Measurements from ENCODE around the gene NPTN.

Gene NPTN

DNA sequence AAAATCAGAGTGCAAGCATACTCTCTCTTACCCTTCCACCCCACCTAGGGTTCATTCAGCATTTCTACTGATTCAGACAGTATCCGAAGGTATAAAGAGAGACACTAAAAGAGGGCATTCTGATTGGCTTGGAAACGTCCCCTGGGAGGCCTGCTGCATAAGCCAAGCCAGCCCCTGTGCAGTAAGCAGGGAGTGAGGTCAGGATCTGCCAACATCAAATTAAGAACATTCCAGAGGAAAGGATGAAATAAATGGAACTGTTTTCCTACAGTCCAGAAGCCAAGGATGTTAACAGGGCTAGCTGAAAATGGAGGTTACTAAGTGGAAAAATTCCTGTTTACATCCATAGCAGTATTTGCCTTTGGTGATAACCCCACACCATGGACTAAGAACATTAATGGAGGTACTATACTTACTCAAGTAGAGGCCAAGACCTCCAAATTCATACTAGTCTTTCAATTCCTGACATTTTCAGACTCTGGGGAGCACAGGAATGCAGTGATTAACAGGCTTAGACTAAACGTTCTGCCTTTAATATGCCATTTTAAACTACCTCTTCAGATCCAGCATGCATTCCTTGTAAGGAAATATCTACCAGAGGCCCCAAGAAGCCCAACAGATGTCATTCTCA lies 34.5 kb downstream of the NPTN start:
- Histone ChIP-seq H3K27me3 (ENCODE audit: control insufficient read depth in 1 of 2, insufficient read depth in 2 of 2, low read length in 2 of 2) (no peaks in the 10 kb centered on the region), H3K9ac (ENCODE audit: low read length) (no peak overlapping the region), H3K27ac (ENCODE audit: low read depth, low read length) (peak overlapping the region; percentile 29), H3K4me1 (ENCODE audit: insufficient read depth, low read length) (peaks cover 99% of the 10 kb centered on the region), H3K36me3 (ENCODE audit: insufficient read depth, low read length) (no peaks in the 10 kb centered on the region), H3K9me3 (ENCODE audit: low read length) (no peaks in the 10 kb centered on the region), H3K4me3 (ENCODE audit: low read depth in 1 of 2, low read length in 2 of 2) (no peak overlapping the region)

DNA sequence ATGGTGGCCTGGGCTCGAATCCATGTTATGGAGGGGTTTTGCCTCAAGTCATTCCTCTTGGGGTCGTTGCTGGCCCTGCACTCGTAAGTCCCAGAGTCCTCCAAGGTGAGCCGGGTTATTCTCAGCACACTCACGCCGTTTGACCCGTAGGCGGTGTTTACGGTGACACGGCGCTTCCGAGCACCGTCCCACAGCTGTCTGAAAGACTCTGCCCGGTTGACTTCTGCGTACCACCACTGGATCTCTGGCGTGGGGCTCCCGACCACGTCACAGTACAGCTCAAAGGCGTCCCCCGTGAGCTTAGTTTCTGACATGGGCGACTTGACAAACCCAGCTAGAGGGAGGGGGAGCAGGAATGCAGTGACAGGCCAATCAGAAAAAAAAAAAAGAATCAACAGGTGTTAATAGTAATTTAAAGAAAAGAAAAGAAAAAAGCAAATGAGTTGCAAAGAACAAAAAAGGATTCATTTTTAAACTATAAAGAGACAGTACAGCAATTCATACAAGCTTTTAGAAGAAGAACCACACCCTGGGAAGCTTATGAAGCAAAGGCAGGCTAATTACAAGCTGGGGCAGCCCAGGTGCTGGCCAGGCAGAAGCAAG lies 36.1 kb downstream of the NPTN start:
- no peak overlapping the region for H3K9ac ChIP-seq (ENCODE audit: low read length)
- no peak overlapping the region for H3K4me3 ChIP-seq (ENCODE audit: low read depth in 1 of 2, low read length in 2 of 2)
- H3K27me3 ChIP-seq (ENCODE audit: control insufficient read depth in 1 of 2, insufficient read depth in 2 of 2, low read length in 2 of 2): no peaks in the 10 kb centered on the region
- H3K9me3 ChIP-seq (ENCODE audit: low read length): no peaks in the 10 kb centered on the region
- no peak overlapping the region for H3K27ac ChIP-seq (ENCODE audit: low read depth, low read length)
- H3K4me1 ChIP-seq (ENCODE audit: insufficient read depth, low read length): peaks cover 90% of the 10 kb centered on the region
- no peaks in the 10 kb centered on the region for H3K36me3 ChIP-seq (ENCODE audit: insufficient read depth, low read length)

DNA sequence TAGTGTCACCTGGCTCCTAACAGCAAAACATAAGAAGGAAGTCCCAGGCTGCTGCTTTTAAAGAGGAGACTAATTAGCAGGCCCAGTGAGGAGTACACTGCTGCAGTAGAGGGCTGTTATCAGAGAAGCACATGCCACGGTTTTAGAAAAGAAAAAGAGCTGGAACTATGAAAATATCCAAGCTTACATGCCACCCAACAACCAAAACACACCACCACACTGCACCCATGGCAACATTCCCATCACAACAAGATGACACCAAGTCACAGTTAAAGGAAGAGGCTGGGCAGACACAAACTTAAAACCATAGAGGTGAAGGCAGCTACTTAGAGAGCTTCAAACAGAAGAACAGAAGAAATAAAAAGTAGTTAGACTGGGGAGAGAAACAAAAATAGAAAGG lies 37.0 kb downstream of the NPTN start:
- no peaks in the 10 kb centered on the region for H3K9me3 ChIP-seq (ENCODE audit: low read length)
- no peak overlapping the region for H3K4me3 ChIP-seq (ENCODE audit: low read depth in 1 of 2, low read length in 2 of 2)
- H3K36me3 ChIP-seq (ENCODE audit: insufficient read depth, low read length): no peaks in the 10 kb centered on the region
- H3K27me3 ChIP-seq (ENCODE audit: control insufficient read depth in 1 of 2, insufficient read depth in 2 of 2, low read length in 2 of 2): no peaks in the 10 kb centered on the region
- no peak overlapping the region for H3K9ac ChIP-seq (ENCODE audit: low read length)
- peaks cover 80% of the 10 kb centered on the region for H3K4me1 ChIP-seq (ENCODE audit: insufficient read depth, low read length)
- H3K27ac ChIP-seq (ENCODE audit: low read depth, low read length): peak overlapping the region; percentile 20

DNA sequence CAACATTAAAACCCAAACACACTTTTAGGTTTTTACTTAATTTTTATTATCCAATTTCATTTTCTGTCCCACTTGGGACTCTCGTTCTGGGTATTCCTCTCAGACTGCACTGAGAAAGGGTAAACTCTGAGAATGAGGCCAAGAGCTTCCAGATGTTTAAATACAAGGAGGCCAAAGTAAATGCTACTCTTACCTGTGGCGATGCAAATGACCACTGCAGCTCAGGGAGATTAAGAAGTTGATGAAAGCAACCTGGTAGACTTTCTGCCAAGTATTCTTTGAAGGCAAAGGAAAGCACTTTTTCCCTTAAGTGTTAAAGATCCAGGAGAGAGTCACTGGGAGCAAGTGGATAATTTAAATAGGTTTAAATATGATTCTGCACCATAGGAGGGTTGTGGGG lies 39.1 kb downstream of the NPTN start:
- H3K4me1 ChIP-seq (ENCODE audit: insufficient read depth, low read length): peaks cover 61% of the 10 kb centered on the region
- no peaks in the 10 kb centered on the region for H3K9me3 ChIP-seq (ENCODE audit: low read length)
- peak overlapping the region; percentile 3 for H3K27ac ChIP-seq (ENCODE audit: low read depth, low read length)
- H3K9ac ChIP-seq (ENCODE audit: low read length): no peak overlapping the region
- no peaks in the 10 kb centered on the region for H3K27me3 ChIP-seq (ENCODE audit: control insufficient read depth in 1 of 2, insufficient read depth in 2 of 2, low read length in 2 of 2)
- peaks cover 6% of the 10 kb centered on the region for H3K36me3 ChIP-seq (ENCODE audit: insufficient read depth, low read length)
- H3K4me3 ChIP-seq (ENCODE audit: low read depth in 1 of 2, low read length in 2 of 2): no peak overlapping the region

DNA sequence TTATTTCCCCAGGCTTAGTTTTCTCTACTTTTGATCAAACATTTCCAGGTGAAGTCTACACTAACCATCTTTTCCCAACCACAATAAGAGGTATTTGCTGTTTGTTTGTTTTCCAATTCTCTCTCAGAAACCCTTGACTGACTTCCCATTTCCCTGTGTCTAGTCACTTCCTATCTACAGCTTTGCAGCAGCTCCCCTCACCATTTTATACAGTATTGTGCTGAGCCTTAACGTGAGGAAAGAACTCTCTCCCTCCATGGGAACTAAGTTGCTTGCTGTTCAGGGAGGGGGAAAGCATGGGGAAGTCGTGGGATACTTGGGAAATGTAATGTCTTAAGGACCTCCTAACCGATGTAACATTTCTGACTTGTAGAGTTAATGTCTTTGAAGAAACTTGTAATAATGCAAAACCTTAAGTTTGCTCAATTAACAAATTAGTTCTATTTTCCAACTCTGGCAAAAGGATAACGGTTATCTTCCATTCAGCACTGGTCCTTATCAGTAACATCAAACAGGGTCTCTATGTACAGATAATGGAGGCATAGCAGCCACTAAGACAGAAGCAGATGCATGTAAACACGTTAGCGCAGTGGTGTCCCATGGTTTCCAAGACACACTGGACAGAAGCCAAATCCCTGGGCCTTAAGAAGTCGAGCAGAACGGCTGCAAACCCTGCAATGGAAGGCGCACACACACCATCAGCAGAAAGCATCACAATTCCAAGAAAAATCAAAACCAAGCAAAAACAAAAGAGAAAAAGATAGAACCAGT lies 39.7 kb downstream of the NPTN start:
- Histone ChIP-seq H3K9ac (ENCODE audit: low read length) (no peak overlapping the region), H3K9me3 (ENCODE audit: low read length) (no peaks in the 10 kb centered on the region), H3K4me3 (ENCODE audit: low read depth in 1 of 2, low read length in 2 of 2) (no peak overlapping the region), H3K36me3 (ENCODE audit: insufficient read depth, low read length) (peaks cover 12% of the 10 kb centered on the region), H3K27ac (ENCODE audit: low read depth, low read length) (peak overlapping the region; percentile 3), H3K4me1 (ENCODE audit: insufficient read depth, low read length) (peaks cover 55% of the 10 kb centered on the region), H3K27me3 (ENCODE audit: control insufficient read depth in 1 of 2, insufficient read depth in 2 of 2, low read length in 2 of 2) (no peaks in the 10 kb centered on the region)

DNA sequence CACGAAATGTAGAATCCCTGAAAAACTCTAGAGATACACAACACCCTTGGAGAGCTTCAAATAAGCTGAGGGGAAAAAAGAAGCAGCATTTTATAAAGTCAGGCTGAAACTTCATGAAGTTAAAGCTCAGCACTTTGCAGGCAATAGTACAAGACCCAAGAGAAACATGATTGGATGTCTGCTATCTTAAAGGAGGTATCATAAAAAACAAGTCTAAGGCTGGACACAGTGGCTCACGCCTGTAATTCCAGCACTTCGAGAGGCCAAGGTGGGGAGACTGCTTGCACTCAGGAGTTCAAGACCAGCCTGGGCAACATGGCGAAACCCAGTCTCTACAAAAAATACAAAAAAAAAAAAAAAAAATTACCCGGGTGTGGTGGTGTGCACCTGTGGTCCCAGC lies 42.9 kb downstream of the NPTN start:
- Histone ChIP-seq H3K9ac (ENCODE audit: low read length) (no peak overlapping the region), H3K27me3 (ENCODE audit: control insufficient read depth in 1 of 2, insufficient read depth in 2 of 2, low read length in 2 of 2) (no peaks in the 10 kb centered on the region), H3K4me3 (ENCODE audit: low read depth in 1 of 2, low read length in 2 of 2) (no peak overlapping the region), H3K36me3 (ENCODE audit: insufficient read depth, low read length) (peaks cover 41% of the 10 kb centered on the region), H3K27ac (ENCODE audit: low read depth, low read length) (no peak overlapping the region), H3K9me3 (ENCODE audit: low read length) (no peaks in the 10 kb centered on the region), H3K4me1 (ENCODE audit: insufficient read depth, low read length) (peaks cover 22% of the 10 kb centered on the region)

DNA sequence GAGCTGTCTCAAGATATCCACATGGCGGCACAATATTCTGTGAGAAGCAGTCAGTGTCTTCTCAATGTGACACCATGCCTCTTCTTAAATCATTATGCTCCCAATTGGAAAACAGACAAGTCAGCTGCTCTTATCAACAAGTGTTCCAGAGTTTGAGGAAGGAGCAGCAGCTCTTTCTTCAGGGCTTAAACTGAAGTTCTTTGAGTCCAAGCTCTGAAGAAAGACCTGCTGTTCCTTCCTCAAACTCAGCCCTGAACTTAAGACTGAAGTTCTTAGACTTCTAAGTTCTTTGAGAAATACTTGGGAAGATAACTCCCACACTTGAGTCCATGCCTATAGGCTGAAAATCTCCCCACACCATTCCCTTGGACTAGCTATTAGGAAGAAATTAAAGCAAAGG lies 43.4 kb downstream of the NPTN start:
- H3K27me3 ChIP-seq (ENCODE audit: control insufficient read depth in 1 of 2, insufficient read depth in 2 of 2, low read length in 2 of 2): no peaks in the 10 kb centered on the region
- H3K4me3 ChIP-seq (ENCODE audit: low read depth in 1 of 2, low read length in 2 of 2): no peak overlapping the region
- H3K9me3 ChIP-seq (ENCODE audit: low read length): no peaks in the 10 kb centered on the region
- H3K27ac ChIP-seq (ENCODE audit: low read depth, low read length): no peak overlapping the region
- peaks cover 20% of the 10 kb centered on the region for H3K4me1 ChIP-seq (ENCODE audit: insufficient read depth, low read length)
- H3K36me3 ChIP-seq (ENCODE audit: insufficient read depth, low read length): peaks cover 46% of the 10 kb centered on the region
- H3K9ac ChIP-seq (ENCODE audit: low read length): no peak overlapping the region

DNA sequence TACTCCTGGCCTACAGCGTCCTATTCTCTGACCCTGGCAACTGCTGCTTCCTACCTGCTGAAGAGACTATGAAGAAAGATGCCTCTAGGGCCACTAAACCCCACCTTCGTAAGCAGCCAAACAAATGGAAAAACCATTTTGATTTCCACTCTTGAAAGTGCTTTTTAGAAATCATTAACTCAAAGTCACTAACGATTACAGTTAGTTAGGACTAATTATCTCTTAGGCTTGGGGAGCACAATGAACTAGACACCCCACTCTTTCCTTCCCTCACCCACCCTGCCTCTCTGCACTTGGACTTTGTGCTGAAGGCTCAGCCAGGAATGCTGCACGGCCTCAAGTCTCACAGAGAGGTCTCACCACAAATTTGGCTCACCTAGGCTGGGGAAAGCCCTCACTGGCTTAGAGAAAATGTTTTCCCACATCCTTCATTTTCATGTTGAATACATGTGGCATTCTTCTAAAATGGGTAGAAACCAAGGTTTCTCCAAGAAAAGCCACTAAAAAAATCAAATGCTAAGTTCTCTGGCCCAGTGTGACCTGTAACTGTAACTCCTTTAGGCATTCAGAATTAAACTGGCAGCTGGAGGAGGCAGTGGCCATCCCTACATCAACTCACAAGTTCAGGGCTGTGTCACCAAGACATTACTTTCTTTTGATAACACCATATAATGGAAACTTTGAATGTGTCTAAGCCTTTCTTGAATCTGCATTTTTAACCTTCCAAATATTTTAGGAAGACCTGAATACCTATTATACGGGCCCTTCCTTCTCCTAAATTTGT lies 47.1 kb downstream of the NPTN start:
- Histone ChIP-seq H3K4me3 (ENCODE audit: low read depth in 1 of 2, low read length in 2 of 2) (no peak overlapping the region), H3K4me1 (ENCODE audit: insufficient read depth, low read length) (peaks cover 7% of the 10 kb centered on the region), H3K27me3 (ENCODE audit: control insufficient read depth in 1 of 2, insufficient read depth in 2 of 2, low read length in 2 of 2) (no peaks in the 10 kb centered on the region), H3K9ac (ENCODE audit: low read length) (no peak overlapping the region), H3K36me3 (ENCODE audit: insufficient read depth, low read length) (peaks cover 82% of the 10 kb centered on the region), H3K9me3 (ENCODE audit: low read length) (no peaks in the 10 kb centered on the region), H3K27ac (ENCODE audit: low read depth, low read length) (no peak overlapping the region)

DNA sequence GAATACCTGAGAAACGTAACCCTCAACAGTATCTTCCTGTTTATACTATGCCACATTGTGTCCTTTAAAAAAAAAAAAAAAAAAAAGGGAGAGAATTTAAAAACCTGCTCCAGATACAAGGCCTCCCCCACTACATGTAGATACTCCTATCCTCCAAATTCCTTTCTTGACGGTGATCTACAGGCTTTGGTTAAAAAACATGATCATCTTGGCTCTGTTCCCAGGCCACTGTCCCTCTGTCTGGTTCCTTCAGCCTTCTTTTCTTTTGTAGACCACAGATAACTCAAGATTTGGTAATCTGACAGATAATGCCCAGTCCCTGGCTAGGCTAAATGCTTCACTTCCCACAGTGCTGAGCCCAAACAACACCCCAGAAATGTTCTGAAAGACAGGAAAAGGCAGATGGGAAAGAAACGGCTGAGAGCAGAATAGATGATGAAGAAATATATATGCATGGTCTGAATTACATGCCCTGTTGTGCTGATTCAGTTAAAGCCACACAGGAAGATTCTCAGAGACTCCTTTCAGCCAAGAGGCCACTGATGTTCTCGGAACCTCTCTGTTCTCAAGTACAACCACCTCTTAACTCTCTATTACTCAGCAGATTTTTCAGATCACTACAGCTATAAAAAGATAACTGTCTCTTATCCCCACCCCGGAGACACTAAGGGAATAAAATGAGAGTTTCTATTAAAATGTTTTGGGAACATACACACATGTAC lies 48.3 kb downstream of the NPTN start:
- Histone ChIP-seq H3K36me3 (ENCODE audit: insufficient read depth, low read length) (peaks cover 85% of the 10 kb centered on the region), H3K9me3 (ENCODE audit: low read length) (no peaks in the 10 kb centered on the region), H3K27me3 (ENCODE audit: control insufficient read depth in 1 of 2, insufficient read depth in 2 of 2, low read length in 2 of 2) (no peaks in the 10 kb centered on the region), H3K4me1 (ENCODE audit: insufficient read depth, low read length) (peaks cover 7% of the 10 kb centered on the region), H3K4me3 (ENCODE audit: low read depth in 1 of 2, low read length in 2 of 2) (no peak overlapping the region), H3K27ac (ENCODE audit: low read depth, low read length) (no peak overlapping the region), H3K9ac (ENCODE audit: low read length) (no peak overlapping the region)

DNA sequence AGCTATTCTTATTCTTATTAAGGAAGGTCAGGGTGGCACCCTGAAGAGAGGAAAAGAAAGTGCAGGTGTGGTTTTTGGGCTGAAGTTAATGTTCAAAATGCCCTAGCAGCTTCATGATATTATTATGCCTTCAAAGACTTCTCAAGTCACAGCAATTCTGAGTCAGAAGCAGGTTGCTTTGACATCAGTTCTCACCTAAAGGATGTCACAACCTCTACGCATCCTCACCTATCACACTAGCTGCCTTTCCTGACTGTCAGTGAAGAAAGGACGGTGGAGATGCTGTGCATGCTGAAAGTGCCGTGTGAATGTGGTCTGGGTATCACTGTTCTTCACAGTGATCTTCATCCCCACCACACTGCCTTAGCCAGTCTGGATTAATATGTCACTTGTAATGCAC lies 49.6 kb downstream of the NPTN start:
- H3K27ac ChIP-seq (ENCODE audit: low read depth, low read length): no peak overlapping the region
- H3K4me3 ChIP-seq (ENCODE audit: low read depth in 1 of 2, low read length in 2 of 2): no peak overlapping the region
- no peaks in the 10 kb centered on the region for H3K9me3 ChIP-seq (ENCODE audit: low read length)
- peaks cover 82% of the 10 kb centered on the region for H3K36me3 ChIP-seq (ENCODE audit: insufficient read depth, low read length)
- peaks cover 7% of the 10 kb centered on the region for H3K4me1 ChIP-seq (ENCODE audit: insufficient read depth, low read length)
- H3K9ac ChIP-seq (ENCODE audit: low read length): no peak overlapping the region
- H3K27me3 ChIP-seq (ENCODE audit: control insufficient read depth in 1 of 2, insufficient read depth in 2 of 2, low read length in 2 of 2): no peaks in the 10 kb centered on the region
